WERI-Rb-1 (cell line): ENCODE results near the gene WNT4.

Source experiments
- DNase-seq: peaks from one replicate; pipeline ENCODE4 v3.0.0-alpha.2; 2020
- H3K27ac ChIP-seq: fragments of 250-450 bp; sonication (Bioruptor Pico); 2 replicates; pipeline ENCODE4 v1.5.1; 2020; ENCODE audit warnings: mild to moderate bottlenecking, moderate library complexity
- H3K27me3 ChIP-seq: fragments of 250-450 bp; sonication (Bioruptor Pico); 2 replicates; pipeline ENCODE4 v1.5.1; 2021; ENCODE audit warnings: mild to moderate bottlenecking, low read depth, moderate library complexity; ENCODE audit not compliant: insufficient read depth, severe bottlenecking
- H3K36me3 ChIP-seq: fragments of 250-450 bp; sonication (Bioruptor Pico); 2 replicates; pipeline ENCODE4 v1.5.1; 2020; ENCODE audit warnings: mild to moderate bottlenecking, moderate library complexity
- H3K4me3 ChIP-seq: 2 replicates; pipeline ENCODE4 v1.5.1; 2011; ENCODE audit warnings: low read depth, mild to moderate bottlenecking, control low read depth, low read length
- H3K9me3 ChIP-seq: fragments of 250-450 bp; sonication (Bioruptor Pico); 2 replicates; pipeline ENCODE4 v1.5.1; 2021; ENCODE audit warnings: mild to moderate bottlenecking, moderate library complexity; ENCODE audit not compliant: severe bottlenecking
- TF ChIP-seq, protein P1 (sequence below): IDR thresholded peaks from 2 replicates; pipeline ENCODE4 v1.5.1; 2011; ENCODE audit warnings: low read depth, mild to moderate bottlenecking, control low read depth, inconsistent platforms, low read length

The WNT4 gene

DNA sequence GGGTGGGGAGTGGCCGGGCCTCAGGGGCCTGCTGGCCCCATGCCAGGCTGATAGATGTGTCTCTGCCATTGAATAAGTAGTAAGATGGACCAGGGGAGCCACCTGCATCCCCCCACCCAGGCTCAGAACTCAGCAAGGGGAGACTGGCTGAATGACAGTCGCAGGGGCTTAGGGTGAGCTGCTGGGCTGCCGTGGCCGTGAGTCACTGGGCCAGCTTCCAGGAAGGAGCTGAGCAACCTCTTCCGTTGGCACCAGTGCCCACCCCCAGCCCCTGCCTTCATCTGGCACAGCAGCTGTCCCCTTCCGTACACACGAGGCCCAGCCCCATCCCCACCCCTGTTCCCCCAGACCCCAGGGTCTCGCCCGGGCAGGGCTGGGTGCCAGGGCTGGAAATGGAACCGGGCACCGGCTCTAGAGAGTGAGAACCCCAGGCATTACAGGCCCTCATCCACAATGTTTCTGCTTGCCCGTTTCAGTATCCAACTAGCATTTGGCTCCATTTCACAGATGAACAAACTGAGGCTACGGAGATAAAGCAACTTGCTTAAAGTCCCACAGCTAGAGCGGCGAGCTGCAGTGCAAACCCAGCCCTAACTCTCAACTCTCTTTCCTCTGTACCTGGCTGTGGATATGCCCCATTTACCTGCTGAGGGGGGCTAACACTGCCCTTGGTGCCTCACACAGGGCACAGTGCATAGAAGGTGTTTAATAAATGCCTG is 10.2 kb downstream of the WNT4 start:
- Histone ChIP-seq H3K36me3 (no peaks in the 10 kb centered on the region), H3K27ac (no peak overlapping the region), H3K9me3 (no peaks in the 10 kb centered on the region), H3K27me3 (no peaks in the 10 kb centered on the region), H3K4me3 (no peak overlapping the region)
- DNase-seq = no peak
- TF ChIP-seq, protein P1, sequence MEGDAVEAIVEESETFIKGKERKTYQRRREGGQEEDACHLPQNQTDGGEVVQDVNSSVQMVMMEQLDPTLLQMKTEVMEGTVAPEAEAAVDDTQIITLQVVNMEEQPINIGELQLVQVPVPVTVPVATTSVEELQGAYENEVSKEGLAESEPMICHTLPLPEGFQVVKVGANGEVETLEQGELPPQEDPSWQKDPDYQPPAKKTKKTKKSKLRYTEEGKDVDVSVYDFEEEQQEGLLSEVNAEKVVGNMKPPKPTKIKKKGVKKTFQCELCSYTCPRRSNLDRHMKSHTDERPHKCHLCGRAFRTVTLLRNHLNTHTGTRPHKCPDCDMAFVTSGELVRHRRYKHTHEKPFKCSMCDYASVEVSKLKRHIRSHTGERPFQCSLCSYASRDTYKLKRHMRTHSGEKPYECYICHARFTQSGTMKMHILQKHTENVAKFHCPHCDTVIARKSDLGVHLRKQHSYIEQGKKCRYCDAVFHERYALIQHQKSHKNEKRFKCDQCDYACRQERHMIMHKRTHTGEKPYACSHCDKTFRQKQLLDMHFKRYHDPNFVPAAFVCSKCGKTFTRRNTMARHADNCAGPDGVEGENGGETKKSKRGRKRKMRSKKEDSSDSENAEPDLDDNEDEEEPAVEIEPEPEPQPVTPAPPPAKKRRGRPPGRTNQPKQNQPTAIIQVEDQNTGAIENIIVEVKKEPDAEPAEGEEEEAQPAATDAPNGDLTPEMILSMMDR = no peak

DNA sequence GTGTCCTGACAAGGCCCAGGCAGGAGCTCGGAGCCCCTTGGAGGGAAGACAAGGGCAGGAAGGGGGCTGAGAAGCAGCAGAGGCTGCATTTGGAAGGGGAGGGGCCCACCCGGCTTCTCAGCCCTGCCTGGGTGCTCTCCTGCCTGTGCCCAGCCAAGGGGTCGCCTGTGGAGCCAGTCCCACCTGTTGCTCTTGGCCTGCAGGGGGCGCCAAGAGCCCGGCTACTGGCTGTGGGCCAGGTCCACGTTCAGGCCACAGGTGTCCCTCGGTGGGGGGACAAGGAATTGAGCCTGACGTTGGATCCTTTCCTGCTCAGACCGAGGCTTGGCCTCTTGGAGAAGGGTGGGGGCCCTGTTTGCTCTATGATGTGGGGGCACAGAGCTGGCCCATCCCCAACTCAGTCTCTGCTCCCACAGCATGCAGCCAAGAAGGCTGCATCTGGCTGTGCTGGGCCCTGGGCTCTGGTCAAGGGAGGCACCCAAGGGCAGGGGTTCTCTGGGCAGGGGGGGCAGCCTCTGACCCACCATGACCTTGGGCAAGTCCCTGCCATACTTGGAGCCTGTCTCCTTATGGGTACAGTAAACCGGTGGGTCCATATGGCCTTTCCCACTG is 10.9 kb downstream of the WNT4 start:
- Histone ChIP-seq H3K4me3 (no peak overlapping the region), H3K36me3 (no peaks in the 10 kb centered on the region), H3K27ac (no peak overlapping the region), H3K9me3 (no peaks in the 10 kb centered on the region), H3K27me3 (no peaks in the 10 kb centered on the region)
- peak; percentile 78 for DNase-seq
- TF ChIP-seq, protein P1 = peak; percentile 95

DNA sequence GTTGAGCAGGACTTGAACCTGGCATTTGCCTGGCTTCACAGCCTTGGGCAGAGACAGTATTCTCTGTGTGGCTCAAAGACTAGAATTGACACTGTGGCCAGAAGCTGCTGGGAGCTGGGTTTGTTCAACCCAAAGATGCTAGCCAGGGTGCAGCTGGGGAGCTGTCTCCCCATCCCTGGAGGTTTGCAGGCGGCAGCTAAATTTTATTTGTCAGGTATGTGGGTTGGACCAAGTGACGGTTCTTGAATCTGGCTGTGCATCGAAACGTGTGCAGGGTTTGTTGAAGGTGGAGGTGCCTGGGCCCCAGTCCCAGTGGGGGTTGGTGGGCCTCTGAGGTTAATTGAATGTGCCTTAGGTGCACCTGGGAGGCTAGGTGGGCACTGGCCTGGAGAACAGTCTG is 11.8 kb downstream of the WNT4 start:
- no peaks in the 10 kb centered on the region for H3K9me3 ChIP-seq
- TF ChIP-seq, protein P1 = no peak
- no peak overlapping the region for H3K27ac ChIP-seq
- no peaks in the 10 kb centered on the region for H3K27me3 ChIP-seq
- H3K4me3 ChIP-seq = no peak overlapping the region
- no peak for DNase-seq
- H3K36me3 ChIP-seq = no peaks in the 10 kb centered on the region

DNA sequence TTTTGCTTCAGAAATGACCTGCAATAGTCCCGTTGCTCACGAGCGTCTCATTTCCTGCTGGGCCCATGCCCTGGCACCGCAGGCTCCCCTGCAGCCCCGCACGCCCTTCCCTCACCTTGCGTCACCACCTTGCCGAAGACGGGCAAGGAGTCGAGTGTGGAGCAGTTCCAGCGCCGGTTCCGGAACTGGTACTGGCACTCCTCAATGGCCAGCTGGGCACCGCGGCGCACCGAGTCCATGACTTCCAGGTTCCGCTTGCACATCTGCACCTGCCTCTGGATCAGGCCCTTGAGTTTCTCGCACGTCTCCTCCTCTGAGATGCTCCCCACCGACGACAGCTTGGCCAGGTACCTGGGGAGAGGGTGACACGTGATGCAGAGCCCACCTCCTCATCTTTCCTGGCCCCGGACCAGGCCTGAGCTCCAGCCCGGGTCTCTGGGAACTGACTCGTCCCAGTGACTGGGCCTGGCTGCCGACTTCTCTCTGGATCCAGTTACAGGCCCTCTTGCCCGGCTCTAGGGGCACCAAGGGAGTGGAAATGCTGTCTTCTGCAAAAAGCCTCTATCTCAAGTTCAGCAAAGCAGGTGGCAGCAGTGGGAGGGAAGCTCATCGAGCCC is 13.3 kb downstream of the WNT4 start:
- Histone ChIP-seq H3K36me3 (no peaks in the 10 kb centered on the region), H3K27me3 (no peaks in the 10 kb centered on the region), H3K4me3 (no peak overlapping the region), H3K27ac (no peak overlapping the region), H3K9me3 (no peaks in the 10 kb centered on the region)
- no peak for DNase-seq
- TF ChIP-seq, protein P1 = no peak

DNA sequence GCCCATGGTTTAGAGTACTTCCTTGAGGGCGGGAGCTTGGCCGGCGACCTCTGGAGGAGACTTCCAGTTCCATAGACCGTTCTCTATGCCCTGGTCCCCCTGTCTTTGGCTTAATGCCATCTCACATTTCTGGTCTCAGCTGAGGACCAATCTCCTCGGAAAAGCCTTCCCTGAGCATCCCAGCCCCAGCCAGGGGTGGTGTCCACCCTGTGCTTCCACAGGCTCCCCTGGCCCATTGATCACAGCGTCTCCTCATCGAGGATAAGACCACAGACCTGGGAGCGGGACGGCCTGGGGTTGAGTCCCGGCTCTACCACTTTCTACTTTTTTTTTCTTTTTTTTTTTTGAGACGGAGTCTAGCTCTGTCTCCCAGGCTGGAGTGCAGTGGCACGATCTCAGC is 14.5 kb downstream of the WNT4 start:
- DNase-seq = no peak
- H3K36me3 ChIP-seq = no peaks in the 10 kb centered on the region
- no peak overlapping the region for H3K27ac ChIP-seq
- H3K9me3 ChIP-seq = no peaks in the 10 kb centered on the region
- TF ChIP-seq, protein P1 = no peak
- no peaks in the 10 kb centered on the region for H3K27me3 ChIP-seq
- no peak overlapping the region for H3K4me3 ChIP-seq
